HG03175 (cell line): ENCODE results near the gene PHF21B.

Experiments
- ATAC-seq: cut with Tn5 transposase; IDR thresholded peaks from one replicate; pipeline ENCODE4 v1.9.1; 2021; ENCODE audit warnings: mild to moderate bottlenecking, moderate library complexity; ENCODE audit not compliant: unreplicated experiment

The PHF21B gene

GRCh38 chr22:44991218-44991617 is 18.6 kb downstream of the PHF21B start:
- no peak for ATAC-seq

GRCh38 chr22:44990810-44991209 is 19.0 kb downstream of the PHF21B start:
- ATAC-seq = no peak

GRCh38 chr22:44990328-44990727 is 19.5 kb downstream of the PHF21B start:
- no peak for ATAC-seq

GRCh38 chr22:44988671-44989070 is 21.1 kb downstream of the PHF21B start:
- ATAC-seq = no peak

- no peak for ATAC-seq
These were observed 22.9 kb downstream of the PHF21B start for GRCh38 chr22:44986926-44987325.

- ATAC-seq = no peak
These were observed 23.8 kb downstream of the PHF21B start for GRCh38 chr22:44985906-44986527.

GRCh38 chr22:44983878-44984482 is 25.8 kb downstream of the PHF21B start:
- no peak for ATAC-seq

- ATAC-seq = no peak
These were observed 27.4 kb downstream of the PHF21B start for GRCh38 chr22:44982445-44982844.

- no peak for ATAC-seq
These were observed 27.9 kb downstream of the PHF21B start for GRCh38 chr22:44981857-44982256.

- no peak for ATAC-seq
These were observed 30.7 kb downstream of the PHF21B start for GRCh38 chr22:44979154-44979553.

GRCh38 chr22:44975427-44976262 is 34.2 kb downstream of the PHF21B start:
- ATAC-seq = no peak

GRCh38 chr22:44974454-44974853 is 35.4 kb downstream of the PHF21B start:
- ATAC-seq = no peak

GRCh38 chr22:44973829-44974228 is 36.0 kb downstream of the PHF21B start:
- ATAC-seq = no peak

GRCh38 chr22:44972363-44973083 is 37.3 kb downstream of the PHF21B start:
- no peak for ATAC-seq

GRCh38 chr22:44971651-44972362 is 38.0 kb downstream of the PHF21B start:
- no peak for ATAC-seq

- no peak for ATAC-seq
These were observed 39.5 kb downstream of the PHF21B start for GRCh38 chr22:44970291-44970690.

GRCh38 chr22:44969817-44970216 is 40.0 kb downstream of the PHF21B start:
- no peak for ATAC-seq

GRCh38 chr22:44968736-44969135 is 41.1 kb downstream of the PHF21B start:
- ATAC-seq = no peak

- no peak for ATAC-seq
These were observed 44.6 kb downstream of the PHF21B start for GRCh38 chr22:44965171-44965570.

- no peak for ATAC-seq
These were observed 45.1 kb downstream of the PHF21B start for GRCh38 chr22:44964722-44965078.
